K562 (cell line): ENCODE measurements around the gene NECAP2. TPM values are rescaled to one million over a fixed set of nuclear protein-coding genes. Genes with fewer than 3 reads are reported as not detected.

Experiments
- CCAR2 ChIP-seq: fragments of 200-400 bp; formaldehyde crosslinking; IDR thresholded peaks from 2 replicates; pipeline ENCODE4 v1.6.1; 2017; ENCODE audit warnings: mild to moderate bottlenecking, low read depth, low read length
- FOXO4 ChIP-seq: fragments of 450-650 bp; formaldehyde crosslinking; IDR thresholded peaks from 2 replicates; pipeline ENCODE4 v1.4.0; 2020; ENCODE audit warnings: mild to moderate bottlenecking, moderate library complexity
- GTF3C2 ChIP-seq: IDR thresholded peaks from 3 replicates; pipeline ENCODE4 v1.6.1; 2011; ENCODE audit warnings: borderline replicate concordance, mild to moderate bottlenecking, moderate library complexity; ENCODE audit not compliant: insufficient read length; ENCODE audit errors: extremely low read depth
- MAFG ChIP-seq: fragments of 450-650 bp; conservative IDR thresholded peaks from 2 replicates; pipeline ENCODE4 v1.6.1; 2016; ENCODE audit warnings: missing genetic modification characterization, missing compliant biosample characterization
- MYBL2 ChIP-seq, 2 experiments: fragments of 450-650 bp in 1 of 2; sonication (generic) in 1 of 2; formaldehyde crosslinking in 1 of 2; IDR thresholded peaks; 2 replicates each; pipeline versions ENCODE4 v1.6.1 to v1.8.1; 2017 to 2022; ENCODE audit warnings: borderline replicate concordance in 1 of 2, inconsistent platforms in 1 of 2, low read depth in 1 of 2, mild to moderate bottlenecking in 1 of 2, missing genetic modification reagents in 1 of 2, moderate library complexity in 1 of 2
- NFIX ChIP-seq: fragments of 250-450 bp; sonication (Bioruptor Pico); IDR thresholded peaks from 2 replicates; pipeline ENCODE4 v1.4.0; 2020; ENCODE audit warnings: low read depth, mild to moderate bottlenecking, moderate library complexity
- RBM14 ChIP-seq: fragments of 200-400 bp; formaldehyde crosslinking; IDR thresholded peaks from 2 replicates; pipeline ENCODE4 v1.6.1; 2018; ENCODE audit warnings: low read depth, mild to moderate bottlenecking, low read length, moderate library complexity, borderline replicate concordance; ENCODE audit not compliant: insufficient read depth
- SMAD2 ChIP-seq: fragments of 150-350 bp; IDR thresholded peaks from 2 replicates; pipeline ENCODE4 v1.6.1; 2014; ENCODE audit warnings: low read depth, mild to moderate bottlenecking, low read length
- SNRNP70 ChIP-seq: fragments of 200-400 bp; formaldehyde crosslinking; optimal IDR thresholded peaks from 2 replicates; pipeline ENCODE3; 2017; ENCODE audit warnings: low read depth, low read length
- SRSF7 ChIP-seq: fragments of 200-400 bp; formaldehyde crosslinking; optimal IDR thresholded peaks from 2 replicates; pipeline ENCODE3; 2017; ENCODE audit warnings: mild to moderate bottlenecking, low read depth, low read length
- THAP7 ChIP-seq: fragments of 250-450 bp; sonication (Bioruptor Pico); IDR thresholded peaks from 2 replicates; pipeline ENCODE4 v1.5.0; 2021
- THRA ChIP-seq: fragments of 450-650 bp; IDR thresholded peaks from 2 replicates; pipeline ENCODE4 v1.6.1; 2017; ENCODE audit warnings: mild to moderate bottlenecking, moderate library complexity
- ZKSCAN3 ChIP-seq: fragments of 250-450 bp; sonication (Bioruptor Pico); IDR thresholded peaks from 2 replicates; pipeline ENCODE4 v1.4.0; 2020
- ZNF174 ChIP-seq: fragments of 250-450 bp; sonication (Bioruptor Pico); IDR thresholded peaks from 2 replicates; pipeline ENCODE4 v1.4.0; 2020; ENCODE audit warnings: mild to moderate bottlenecking
- polyA plus RNA-seq, 8 experiments: library from polyadenylated mRNA; depleted of rRNA in 4 of 8; stranded (reverse) in 5 of 8; unstranded in 3 of 8; fragments of >200 nt; fragmentation: Nextera tagmentation in 2 of 8; fragmentation: Illumina TruSeq in 1 of 8; extraction: Ambion mirVana in 2 of 8; extraction: Trizol in 1 of 8; gene quantifications; 2 replicates each; pipeline versions ENCODE4 v1.2.1 to v1.2.3, GENCODE V29; 2011 to 2014; ENCODE audit warnings: inconsistent platforms in 1 of 8, missing spikeins in 1 of 8
- total RNA-seq, 7 experiments: library from RNA; depleted of rRNA in 6 of 7; stranded (reverse); fragments of >200 nt in 6 of 7; fragmentation: Illumina TruSeq in 2 of 7; extraction: Trizol in 2 of 7; gene quantifications; 2 replicates each; pipeline versions ENCODE4 v1.2.1 to v1.2.3, GENCODE V29; 2011 to 2021; ENCODE audit warnings: low replicate concordance in 1 of 7

Gene NECAP2
- total and polyA plus RNA-seq, 9 of the 15 experiments (the other 6 are each of a cell fraction or from before 2014, with no cell fraction given), result 22.7 to 107 (median 79.2) TPM

- TF ChIP-seq SNRNP70 (no peak), THRA (no peak), ZKSCAN3 (CRISPR knock-in tag) (no peak), SMAD2 (no peak), MYBL2 (IDR thresholded peaks at IDR 0.05; ENCODE audit: low read depth) (no peak), MYBL2 (CRISPR knock-in tag; IDR thresholded peaks at IDR 0.05; ENCODE audit: borderline replicate concordance) (no peak), ZNF174 (CRISPR knock-in tag) (no peak), SRSF7 (no peak), MAFG (tag) (peak; percentile 36; the same call in 1 of the 2 replicates), RBM14 (no peak), CCAR2 (no peak), THAP7 (CRISPR knock-in tag) (no peak), FOXO4 (CRISPR knock-in tag) (no peak), GTF3C2 (no peak), NFIX (CRISPR knock-in tag) (no peak)
These were observed 6.0 kb upstream of the NECAP2 start (continued) for GRCh38 chr1:16434501-16434900.
